KOPT-K1 (cell line): ENCODE results near the gene ZCWPW2.

Experiments used
- H3K27ac ChIP-seq: fragments of 200-600 bp; sonication (generic); 2 replicates; pipeline ENCODE4 v1.5.1; 2016; ENCODE audit warnings: antibody characterized with exemption, mild to moderate bottlenecking, low read depth, low read length; ENCODE audit not compliant: poor library complexity, severe bottlenecking
- H3K36me3 ChIP-seq: fragments of 200-600 bp; sonication (generic); 2 replicates; pipeline ENCODE4 v1.5.1; 2017; ENCODE audit warnings: antibody characterized with exemption, mild to moderate bottlenecking, low read length, moderate library complexity; ENCODE audit not compliant: insufficient read depth
- H3K9me3 ChIP-seq: fragments of 200-600 bp; sonication (generic); 2 replicates; pipeline ENCODE4 v1.5.1; 2017; ENCODE audit warnings: antibody characterized with exemption, low read length, mild to moderate bottlenecking; ENCODE audit not compliant: insufficient read depth, poor library complexity, severe bottlenecking

ZCWPW2 gene, protein sequence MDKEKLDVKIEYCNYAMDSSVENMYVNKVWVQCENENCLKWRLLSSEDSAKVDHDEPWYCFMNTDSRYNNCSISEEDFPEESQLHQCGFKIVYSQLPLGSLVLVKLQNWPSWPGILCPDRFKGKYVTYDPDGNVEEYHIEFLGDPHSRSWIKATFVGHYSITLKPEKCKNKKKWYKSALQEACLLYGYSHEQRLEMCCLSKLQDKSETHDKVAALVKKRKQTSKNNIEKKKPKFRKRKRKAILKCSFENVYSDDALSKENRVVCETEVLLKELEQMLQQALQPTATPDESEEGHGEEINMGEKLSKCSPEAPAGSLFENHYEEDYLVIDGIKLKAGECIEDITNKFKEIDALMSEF

DNA sequence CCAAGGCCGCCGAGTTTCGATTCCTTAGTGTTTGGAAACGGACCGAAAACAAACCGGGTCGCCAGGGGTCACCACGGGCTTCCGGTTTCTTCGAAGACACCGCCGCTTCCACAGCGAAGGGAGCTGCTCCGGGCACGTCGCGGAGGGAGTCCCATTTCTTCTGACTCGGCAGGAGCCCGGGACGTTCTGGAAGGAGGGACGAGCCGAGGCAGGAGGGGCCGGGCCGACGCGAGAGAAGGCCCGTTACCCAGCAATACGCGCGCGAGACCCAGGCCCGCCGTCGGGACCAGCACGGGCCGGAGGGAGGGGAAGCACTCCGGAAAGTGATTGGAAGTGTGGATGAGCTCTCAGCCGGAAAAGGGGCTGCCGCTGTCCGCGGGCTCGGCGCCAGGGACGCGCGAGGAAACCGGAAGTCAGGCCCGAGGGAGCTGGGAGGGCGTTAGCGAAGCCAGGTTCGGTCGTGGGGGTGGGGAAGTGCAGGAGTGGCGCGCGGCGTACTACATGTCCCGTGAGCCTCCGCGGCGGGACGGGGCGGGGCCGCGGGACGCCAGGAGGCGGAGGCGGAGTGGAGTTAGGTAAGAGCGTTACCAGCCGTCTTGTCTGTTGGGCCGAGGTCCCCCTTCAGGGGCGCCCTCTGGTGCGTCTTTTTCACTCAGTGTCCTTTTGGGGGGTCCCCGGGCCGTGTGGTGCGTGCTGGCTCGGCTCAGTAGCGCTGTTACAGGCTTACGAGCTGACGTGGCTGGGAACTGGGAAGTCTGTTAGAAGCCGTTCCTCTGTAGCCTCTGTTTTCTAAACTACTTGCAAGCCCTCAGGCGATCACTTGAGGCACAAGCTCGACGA lies at the start of gene ZCWPW2, which contains the start of gene AZI2:
Gene ZCWPW2, plus strand, starts transcription at position 93 of the 840 bp plus-strand sequence. CDS start 64,348 bp downstream, outside the sequence.
Gene AZI2, minus strand, starts transcription at position 196 of the 840 bp plus-strand sequence. CDS start 8,207 bp downstream, outside the sequence.
- Histone ChIP-seq H3K36me3 (peaks cover 8% of the 10 kb centered on the region; the same call in 1 of the 2 replicates), H3K9me3 (peaks cover 21% of the 10 kb centered on the region), H3K27ac (peak within 1 kb of the TSS; percentile 95)

DNA sequence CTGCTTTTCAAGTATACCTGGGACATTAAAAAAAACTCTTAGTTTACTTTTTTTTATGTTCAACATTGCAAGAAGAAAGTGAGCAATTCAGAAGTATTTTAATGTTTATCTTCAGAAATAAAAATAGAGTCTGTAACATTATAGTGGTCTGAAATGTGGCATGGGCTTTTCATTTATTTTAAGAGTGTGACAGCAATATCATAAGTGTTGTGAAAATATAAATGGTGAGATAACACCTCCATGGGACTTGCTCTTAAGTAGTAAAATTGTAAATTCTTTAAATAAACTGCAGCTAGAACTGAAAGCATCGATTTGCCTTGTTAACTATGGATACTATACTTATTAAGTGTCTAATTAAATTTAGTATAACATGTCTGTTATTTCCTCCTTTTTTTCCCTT lies 48.8 kb upstream of the ZCWPW2 start:
- Histone ChIP-seq H3K36me3 (no peaks in the 10 kb centered on the region), H3K27ac (no peak overlapping the region), H3K9me3 (no peaks in the 10 kb centered on the region)

DNA sequence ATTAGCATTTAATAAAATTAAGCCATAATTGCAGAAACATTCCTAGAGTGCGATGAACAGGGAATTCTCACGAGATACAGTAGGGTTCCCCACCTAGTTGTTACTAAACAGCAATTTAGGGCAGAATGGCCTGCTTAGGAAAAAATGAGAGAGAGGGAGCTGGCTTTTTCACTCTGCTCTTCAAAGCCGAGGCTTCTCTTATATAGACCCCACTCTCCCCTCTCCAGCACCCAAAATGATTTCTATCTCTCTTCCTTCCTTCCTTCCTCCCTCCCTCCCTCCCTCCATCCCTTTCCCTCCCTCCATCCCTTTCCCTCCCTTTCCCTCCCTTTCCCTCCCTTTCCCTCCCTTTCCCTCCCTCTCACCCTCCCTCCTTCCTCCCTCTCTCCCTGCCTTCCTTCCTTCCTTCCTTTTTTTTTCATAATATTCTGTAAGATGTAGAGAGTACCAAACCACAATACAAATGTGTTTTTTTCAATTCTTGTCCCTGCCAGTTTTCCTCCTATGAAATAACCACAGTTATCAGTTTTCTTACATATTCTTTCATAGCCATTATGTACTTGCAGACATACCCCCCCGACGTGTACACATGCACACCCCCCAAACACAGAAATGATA lies 48.1 kb upstream of the ZCWPW2 start:
- Histone ChIP-seq H3K36me3 (no peaks in the 10 kb centered on the region), H3K9me3 (no peaks in the 10 kb centered on the region), H3K27ac (no peak overlapping the region)

DNA sequence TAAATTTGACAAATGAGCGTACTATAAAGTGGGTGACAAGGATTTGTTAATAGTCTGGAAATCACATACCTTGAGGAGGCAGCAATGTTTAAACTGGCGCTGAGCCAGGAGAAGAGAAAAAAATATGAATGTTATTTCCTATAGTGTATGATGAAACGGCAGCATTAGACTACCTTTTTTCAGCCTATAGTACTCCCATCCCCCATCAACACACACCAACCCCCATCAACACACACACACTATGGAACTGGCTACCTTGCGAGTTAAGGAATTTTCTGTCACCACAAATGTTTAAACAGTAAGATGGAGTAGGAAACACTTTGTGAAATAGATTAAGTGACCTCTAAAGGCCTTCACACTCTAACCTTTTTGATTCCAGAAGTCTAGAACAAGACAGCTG lies 46.8 kb upstream of the ZCWPW2 start:
- Histone ChIP-seq H3K27ac (no peak overlapping the region), H3K36me3 (no peaks in the 10 kb centered on the region), H3K9me3 (no peaks in the 10 kb centered on the region)

DNA sequence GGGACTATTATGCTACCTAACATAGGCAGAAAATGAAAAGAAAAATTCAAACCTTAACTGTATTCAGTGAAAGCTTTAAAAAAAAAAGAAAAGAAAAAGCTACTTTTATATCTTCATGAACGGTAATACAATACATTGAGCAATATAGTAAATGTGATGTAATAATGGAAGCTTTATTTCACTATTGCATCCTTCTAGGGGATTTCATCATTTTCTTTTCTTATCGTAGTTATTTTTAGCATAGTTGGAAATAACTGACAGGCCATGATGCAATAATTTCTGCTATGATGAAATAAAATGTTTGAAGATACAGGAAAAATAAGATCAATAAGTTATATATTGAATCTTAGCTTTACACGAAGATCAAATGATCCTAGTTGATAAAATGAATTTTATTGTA lies 40.3 kb upstream of the ZCWPW2 start:
- no peak overlapping the region for H3K27ac ChIP-seq
- H3K9me3 ChIP-seq: no peaks in the 10 kb centered on the region
- no peaks in the 10 kb centered on the region for H3K36me3 ChIP-seq

DNA sequence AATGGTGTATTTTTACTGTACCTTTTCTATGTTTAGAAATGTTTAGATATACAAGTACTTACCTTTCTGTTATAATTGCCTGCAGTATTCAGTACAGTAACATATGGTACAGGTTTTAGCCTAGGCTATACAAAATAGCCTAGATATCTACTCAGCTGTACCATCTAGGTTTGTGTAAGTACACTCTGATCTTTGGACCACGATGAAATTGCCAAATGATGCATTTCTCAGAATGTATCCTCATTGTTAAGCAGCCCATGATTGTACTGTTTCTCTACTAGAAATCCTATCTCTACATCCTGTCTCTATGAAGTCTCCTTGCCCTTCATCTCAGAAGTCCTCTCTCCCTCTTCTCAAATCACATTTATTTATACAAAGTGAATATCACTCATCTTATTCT lies 32.8 kb upstream of the ZCWPW2 start:
- H3K27ac ChIP-seq: no peak overlapping the region
- peaks cover 21% of the 10 kb centered on the region; the same call in 1 of the 2 replicates for H3K36me3 ChIP-seq
- H3K9me3 ChIP-seq: no peaks in the 10 kb centered on the region

DNA sequence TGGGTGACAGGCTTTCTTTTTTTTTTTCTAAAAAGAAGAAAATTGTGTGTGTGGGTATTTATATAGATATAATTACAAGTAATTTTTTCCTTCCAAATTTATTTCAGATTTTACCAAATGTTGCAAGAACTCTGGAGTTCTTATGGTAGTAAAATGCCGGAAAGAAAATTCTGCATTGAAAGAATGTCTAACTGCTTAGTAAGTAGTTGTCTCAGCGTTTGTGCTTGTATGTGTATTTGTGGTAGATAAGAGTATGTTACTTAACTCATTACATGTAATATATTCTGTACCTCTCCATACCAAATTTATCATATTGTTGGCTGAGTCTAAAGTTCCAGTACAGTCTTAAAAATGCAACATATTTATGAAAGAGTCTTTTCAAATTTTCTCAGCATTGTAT lies 32.3 kb upstream of the ZCWPW2 start:
- Histone ChIP-seq H3K9me3 (no peaks in the 10 kb centered on the region), H3K36me3 (peaks cover 25% of the 10 kb centered on the region; the same call in 1 of the 2 replicates), H3K27ac (no peak overlapping the region)

DNA sequence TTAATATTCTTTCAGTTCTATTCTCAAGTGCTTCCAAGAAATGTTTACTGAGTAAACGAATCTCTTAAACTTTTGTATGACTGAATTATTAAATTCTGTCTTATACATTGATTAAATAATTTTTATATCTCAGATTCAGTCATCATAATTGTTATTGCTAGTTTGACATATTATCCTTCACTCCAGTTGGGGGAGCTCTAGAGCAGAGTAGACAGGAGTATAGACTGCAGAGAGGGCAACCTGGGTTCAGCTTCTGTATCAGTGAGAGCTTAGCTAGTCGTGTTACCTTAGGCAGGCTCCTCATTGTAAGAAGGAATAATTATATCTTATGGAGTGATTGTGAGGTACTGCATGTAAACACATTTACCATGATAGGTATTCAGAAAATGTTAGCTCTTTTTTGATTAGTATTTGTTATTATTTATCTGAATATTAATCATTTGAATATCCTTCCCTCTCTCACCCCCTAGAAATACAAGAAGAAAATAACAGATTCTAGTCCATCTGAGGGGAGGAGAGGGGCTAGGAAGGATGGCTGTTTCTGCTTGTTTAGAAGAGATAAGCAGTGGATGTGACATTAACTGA lies 31.0 kb upstream of the ZCWPW2 start:
- Histone ChIP-seq H3K27ac (no peak overlapping the region), H3K9me3 (no peaks in the 10 kb centered on the region), H3K36me3 (peaks cover 34% of the 10 kb centered on the region)

DNA sequence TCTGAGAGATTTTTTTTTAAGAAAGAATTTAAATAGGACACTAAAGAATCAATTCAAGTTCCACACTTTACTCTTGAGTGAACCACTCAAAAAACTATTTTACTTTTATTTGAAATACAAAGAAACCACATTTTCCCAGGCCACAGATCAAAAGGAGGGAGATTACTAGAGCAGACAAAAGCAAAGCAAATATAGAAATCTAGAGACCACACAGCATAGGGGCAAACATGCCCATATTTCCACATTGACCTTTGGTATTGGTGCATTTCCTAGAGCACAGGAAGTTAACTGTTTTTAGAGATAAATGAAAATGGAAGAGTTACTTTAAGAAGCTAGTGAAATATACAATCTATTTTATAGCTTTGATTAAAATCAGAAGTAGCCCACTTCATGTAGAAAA lies 27.5 kb upstream of the ZCWPW2 start:
- no peaks in the 10 kb centered on the region for H3K9me3 ChIP-seq
- peaks cover 66% of the 10 kb centered on the region for H3K36me3 ChIP-seq
- H3K27ac ChIP-seq: no peak overlapping the region

DNA sequence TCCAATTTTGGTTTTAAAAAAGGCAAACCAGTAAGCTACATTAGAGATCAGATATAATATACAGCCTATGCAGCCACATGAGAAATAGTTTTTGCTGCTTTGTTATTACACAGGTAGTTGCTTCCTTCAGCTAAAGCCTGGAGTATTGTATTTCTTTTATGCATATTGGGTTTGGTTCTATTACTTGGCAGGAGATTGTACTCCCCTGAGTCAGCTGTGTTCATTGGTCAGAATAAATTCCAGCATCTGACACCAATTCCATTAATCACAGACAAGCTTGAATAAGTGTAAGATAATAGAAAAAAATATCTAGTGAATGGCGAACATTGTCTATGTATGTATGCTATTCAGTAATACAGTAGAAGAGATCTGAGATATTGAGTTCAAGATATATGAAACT lies 26.1 kb upstream of the ZCWPW2 start:
- H3K36me3 ChIP-seq: peaks cover 66% of the 10 kb centered on the region
- H3K27ac ChIP-seq: no peak overlapping the region
- H3K9me3 ChIP-seq: no peaks in the 10 kb centered on the region

DNA sequence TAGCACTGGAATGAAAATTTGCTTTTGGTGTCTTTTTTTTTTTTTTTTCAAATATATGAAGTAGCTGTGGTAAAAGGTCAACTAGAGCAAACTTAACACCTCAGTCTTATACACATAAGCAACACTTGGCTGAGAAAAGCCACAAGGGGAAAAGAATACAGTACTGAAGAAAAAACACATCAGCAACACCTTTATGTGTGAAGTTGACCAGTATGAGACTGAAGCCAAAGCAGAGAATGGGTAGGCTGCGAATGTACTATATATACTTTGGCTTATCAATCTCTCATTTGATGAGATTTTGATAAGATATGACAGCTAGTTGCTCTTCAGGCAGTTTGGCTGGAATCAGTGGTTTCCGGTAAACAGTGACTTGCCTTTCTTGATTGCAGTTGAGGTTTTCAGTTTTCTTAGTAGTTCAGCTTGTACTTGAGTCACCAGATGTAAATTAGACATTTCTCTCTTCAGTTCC lies 22.0 kb upstream of the ZCWPW2 start:
- Histone ChIP-seq H3K36me3 (peaks cover 63% of the 10 kb centered on the region), H3K9me3 (no peaks in the 10 kb centered on the region), H3K27ac (peak overlapping the region; percentile 69)

DNA sequence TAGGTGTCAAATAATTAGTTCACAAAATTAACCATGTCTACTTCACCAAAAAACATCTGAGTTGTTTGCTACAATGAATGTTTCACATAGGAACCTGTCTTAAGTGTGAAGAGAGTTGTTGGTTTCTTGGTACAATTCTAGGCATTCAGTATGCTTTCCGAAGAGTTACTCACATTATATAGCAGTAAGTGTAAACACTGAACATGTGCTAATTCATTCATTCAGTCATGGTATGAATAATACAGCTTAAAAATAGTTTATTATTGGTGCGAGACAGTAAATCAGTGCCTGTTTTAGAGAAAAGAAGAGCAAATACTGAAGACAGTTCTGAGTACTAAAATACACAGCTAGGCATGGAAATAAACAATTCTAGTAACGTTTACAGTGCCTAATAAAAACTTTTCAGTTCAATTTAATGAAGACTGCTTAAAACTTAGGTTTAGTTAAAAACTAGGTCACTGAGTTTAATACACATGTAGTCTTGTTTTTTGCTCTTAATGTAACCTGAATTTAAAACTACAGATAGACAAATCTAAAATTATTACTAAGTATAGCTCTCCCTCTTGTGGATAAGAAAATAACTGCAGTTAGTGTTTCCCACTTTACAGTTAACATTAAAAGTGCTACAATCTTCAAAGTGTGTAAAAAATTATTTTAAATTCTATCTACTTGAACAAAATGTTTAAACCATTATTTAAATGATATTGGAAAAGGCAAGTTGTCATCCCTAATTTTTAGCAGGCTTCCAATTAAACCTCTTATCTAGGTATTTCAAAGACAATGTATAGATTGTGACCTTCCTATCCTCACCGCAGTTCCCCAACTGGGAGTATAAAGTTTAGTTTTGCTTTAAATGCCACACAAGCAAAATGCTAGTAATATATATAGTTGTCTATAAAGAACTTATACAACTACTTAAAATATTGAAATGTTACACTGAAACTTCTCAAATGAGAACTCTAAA lies 20.1 kb upstream of the ZCWPW2 start:
- H3K27ac ChIP-seq: peak overlapping the region; percentile 69
- H3K9me3 ChIP-seq: no peaks in the 10 kb centered on the region
- H3K36me3 ChIP-seq: peaks cover 64% of the 10 kb centered on the region

DNA sequence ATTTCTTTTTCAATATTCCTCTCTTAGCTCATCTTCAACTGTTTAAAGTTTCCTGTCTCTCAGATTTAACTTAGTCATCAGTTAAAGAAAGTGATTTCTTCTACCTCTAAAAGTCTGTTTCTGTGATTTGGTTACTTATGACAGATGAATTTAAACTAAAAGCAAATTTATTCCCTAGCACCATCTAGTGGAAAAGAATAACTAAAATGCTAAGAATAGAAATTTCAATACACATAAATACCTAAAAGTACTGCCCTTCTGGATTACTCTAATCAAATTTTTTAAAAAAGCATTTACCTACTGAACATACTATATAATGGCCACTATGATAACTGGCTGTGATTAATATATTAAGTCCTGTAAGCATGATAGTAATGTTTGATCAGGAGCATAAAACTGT lies 14.0 kb upstream of the ZCWPW2 start:
- H3K27ac ChIP-seq: no peak overlapping the region
- H3K9me3 ChIP-seq: no peaks in the 10 kb centered on the region
- peaks cover 76% of the 10 kb centered on the region for H3K36me3 ChIP-seq

DNA sequence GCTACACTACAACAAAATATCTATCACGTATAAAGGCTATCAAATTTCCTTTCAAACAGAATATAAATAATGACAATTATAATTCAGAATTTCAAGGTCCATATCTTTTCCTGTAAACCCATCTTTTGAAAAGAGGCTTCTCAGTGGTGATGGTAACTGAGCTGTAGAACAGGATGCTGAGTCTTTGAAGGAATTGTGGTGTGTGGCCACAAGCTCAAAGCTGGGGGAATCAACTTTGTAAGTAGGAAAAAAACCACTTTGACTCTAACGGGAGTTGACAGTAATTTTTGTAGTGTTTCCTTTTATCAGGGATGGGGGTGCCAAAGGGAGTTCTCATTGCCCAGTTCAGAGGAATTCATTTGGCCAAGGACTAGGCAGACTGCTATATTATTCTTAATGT lies 13.3 kb upstream of the ZCWPW2 start:
- Histone ChIP-seq H3K27ac (peak overlapping the region; percentile 24), H3K36me3 (peaks cover 77% of the 10 kb centered on the region), H3K9me3 (no peaks in the 10 kb centered on the region)
